HFFc6 (cell line): Measurements from ENCODE around the gene FOXD1. TPM values are rescaled to one million over a fixed set of nuclear protein-coding genes. Genes with fewer than 3 reads are reported as not detected.
"Not testable (repeated sequence)": the region's sequence is repeated elsewhere in the genome, so short reads cannot be mapped to it uniquely, and the experiment has no call there.

Experiments used
- DNase-seq: peaks from one replicate; pipeline ENCODE4 v3.0.0-alpha.2; 2018
- H3K27ac Mint-ChIP-seq: 2 replicates; pipeline ENCODE4 v1.8.0; 2020; ENCODE audit warnings: mild to moderate bottlenecking, mixed read lengths
- H3K27me3 Mint-ChIP-seq: 2 replicates; pipeline ENCODE4 v1.8.0; 2021; ENCODE audit warnings: mild to moderate bottlenecking, moderate library complexity, mixed read lengths; ENCODE audit not compliant: insufficient read depth
- H3K36me3 Mint-ChIP-seq: 2 replicates; pipeline ENCODE4 v1.8.0; 2021; ENCODE audit warnings: low read depth, mixed read lengths
- H3K4me1 Mint-ChIP-seq: 2 replicates; pipeline ENCODE4 v1.8.0; 2020; ENCODE audit warnings: low read depth, mixed read lengths
- H3K4me3 Mint-ChIP-seq: 2 replicates; pipeline ENCODE4 v1.8.0; 2020; ENCODE audit warnings: mild to moderate bottlenecking, moderate library complexity, mixed read lengths
- H3K9me3 Mint-ChIP-seq: 2 replicates; pipeline ENCODE4 v1.8.0; 2020; ENCODE audit warnings: mild to moderate bottlenecking, mixed read lengths
- total RNA-seq, 6 experiments: library from RNA; stranded (reverse); fragmentation: NEBNext Ultra II Directional; extraction: Animal tissue kit (Norgen Biotek cat#: 25700); gene quantifications; 2 replicates in 1 of 6; 3 replicates in 5 of 6; pipeline ENCODE4 v1.2.3, GENCODE V29; 2021
- TF ChIP-seq, protein P1 (sequence below): fragments of 200-600 bp; sonication (generic); IDR thresholded peaks from 2 replicates; pipeline ENCODE4 v1.5.0; 2021; ENCODE audit warnings: antibody characterized with exemption, mild to moderate bottlenecking

Gene FOXD1
- total RNA-seq, 6 experiments from 2014 or later: 40.0 to 50.0 (median 45.4) TPM

DNA sequence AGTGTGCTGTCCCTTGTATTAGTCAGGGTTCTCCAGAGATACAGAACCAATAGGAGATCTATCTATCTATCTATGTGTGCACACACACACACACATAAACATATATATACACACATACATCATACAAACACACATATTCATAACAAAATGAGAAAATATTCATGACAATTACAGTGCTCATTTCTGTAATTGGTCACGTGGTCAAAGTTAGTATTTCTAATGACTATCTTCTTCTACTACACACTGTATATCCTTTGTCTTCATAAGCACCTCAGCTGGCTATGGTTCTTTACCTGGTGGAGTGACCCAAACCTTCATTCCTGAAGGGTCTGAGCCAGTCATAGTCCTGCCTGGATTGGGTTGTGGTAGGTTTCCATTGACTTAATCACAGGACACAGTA lies 31.9 kb upstream of the FOXD1 start:
- H3K4me1 Mint-ChIP-seq: peaks cover 22% of the 10 kb centered on the region
- H3K36me3 Mint-ChIP-seq: no peaks in the 10 kb centered on the region
- no peaks in the 10 kb centered on the region; the same call in 1 of the 2 replicates for H3K27me3 Mint-ChIP-seq
- no peak for DNase-seq
- no peak overlapping the region for H3K27ac Mint-ChIP-seq
- no peaks in the 10 kb centered on the region for H3K9me3 Mint-ChIP-seq
- H3K4me3 Mint-ChIP-seq: no peak overlapping the region
- TF ChIP-seq, protein P1, sequence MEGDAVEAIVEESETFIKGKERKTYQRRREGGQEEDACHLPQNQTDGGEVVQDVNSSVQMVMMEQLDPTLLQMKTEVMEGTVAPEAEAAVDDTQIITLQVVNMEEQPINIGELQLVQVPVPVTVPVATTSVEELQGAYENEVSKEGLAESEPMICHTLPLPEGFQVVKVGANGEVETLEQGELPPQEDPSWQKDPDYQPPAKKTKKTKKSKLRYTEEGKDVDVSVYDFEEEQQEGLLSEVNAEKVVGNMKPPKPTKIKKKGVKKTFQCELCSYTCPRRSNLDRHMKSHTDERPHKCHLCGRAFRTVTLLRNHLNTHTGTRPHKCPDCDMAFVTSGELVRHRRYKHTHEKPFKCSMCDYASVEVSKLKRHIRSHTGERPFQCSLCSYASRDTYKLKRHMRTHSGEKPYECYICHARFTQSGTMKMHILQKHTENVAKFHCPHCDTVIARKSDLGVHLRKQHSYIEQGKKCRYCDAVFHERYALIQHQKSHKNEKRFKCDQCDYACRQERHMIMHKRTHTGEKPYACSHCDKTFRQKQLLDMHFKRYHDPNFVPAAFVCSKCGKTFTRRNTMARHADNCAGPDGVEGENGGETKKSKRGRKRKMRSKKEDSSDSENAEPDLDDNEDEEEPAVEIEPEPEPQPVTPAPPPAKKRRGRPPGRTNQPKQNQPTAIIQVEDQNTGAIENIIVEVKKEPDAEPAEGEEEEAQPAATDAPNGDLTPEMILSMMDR: no peak

DNA sequence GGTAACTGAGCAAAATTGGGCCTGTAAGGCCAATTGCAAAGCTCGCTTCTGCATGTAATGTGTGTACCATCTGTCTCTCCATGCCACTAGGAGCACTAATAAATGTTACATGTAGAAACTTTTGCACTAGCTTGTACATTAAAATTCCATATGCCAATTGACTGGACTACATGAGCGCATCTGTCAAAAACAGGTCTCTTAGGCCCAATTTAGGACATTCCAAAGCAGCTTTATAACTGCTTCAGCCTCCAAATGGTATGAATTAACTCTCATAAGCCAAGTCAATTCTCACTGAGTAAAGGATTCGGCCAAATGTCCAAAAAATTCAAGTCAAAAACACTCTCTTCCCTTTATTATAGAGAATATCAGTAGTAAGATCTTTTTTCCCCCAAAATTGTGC lies 23.5 kb upstream of the FOXD1 start:
- TF ChIP-seq, protein P1: no peak

DNA sequence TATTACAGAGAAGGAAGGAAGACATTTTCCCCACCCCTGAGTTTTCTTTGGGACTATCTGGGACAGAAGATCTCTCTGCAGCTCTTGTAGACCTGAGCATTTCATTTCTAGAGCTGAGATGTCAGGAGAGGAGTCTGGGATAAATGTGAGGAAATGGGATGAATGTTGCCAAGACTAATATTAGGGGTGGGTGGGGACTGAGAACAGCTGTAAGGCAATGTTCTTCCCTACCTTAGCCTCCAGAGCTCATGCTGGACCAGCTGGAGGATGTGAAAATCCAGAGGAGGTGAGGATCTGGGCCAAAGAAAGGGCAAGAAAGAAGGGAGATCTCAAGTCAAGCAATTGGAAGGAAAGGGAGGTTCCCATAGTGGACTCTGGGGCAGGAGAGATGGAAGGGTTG lies 23.1 kb upstream of the FOXD1 start:
- no peak for DNase-seq
- Mint-ChIP-seq H3K4me1 (no peaks in the 10 kb centered on the region), H3K27ac (no peak overlapping the region), H3K9me3 (no peaks in the 10 kb centered on the region), H3K36me3 (no peaks in the 10 kb centered on the region), H3K27me3 (peaks cover 1% of the 10 kb centered on the region; the same call in 1 of the 2 replicates), H3K4me3 (no peak overlapping the region)
- TF ChIP-seq, protein P1: no peak

More for the DNA sequence above, 23.5 kb upstream of the FOXD1 start:
- Mint-ChIP-seq H3K4me1 (no peaks in the 10 kb centered on the region), H3K27ac (no peak overlapping the region), H3K4me3 (no peak overlapping the region), H3K27me3 (peaks cover 1% of the 10 kb centered on the region; the same call in 1 of the 2 replicates), H3K9me3 (no peaks in the 10 kb centered on the region), H3K36me3 (no peaks in the 10 kb centered on the region)
- DNase-seq: no peak

DNA sequence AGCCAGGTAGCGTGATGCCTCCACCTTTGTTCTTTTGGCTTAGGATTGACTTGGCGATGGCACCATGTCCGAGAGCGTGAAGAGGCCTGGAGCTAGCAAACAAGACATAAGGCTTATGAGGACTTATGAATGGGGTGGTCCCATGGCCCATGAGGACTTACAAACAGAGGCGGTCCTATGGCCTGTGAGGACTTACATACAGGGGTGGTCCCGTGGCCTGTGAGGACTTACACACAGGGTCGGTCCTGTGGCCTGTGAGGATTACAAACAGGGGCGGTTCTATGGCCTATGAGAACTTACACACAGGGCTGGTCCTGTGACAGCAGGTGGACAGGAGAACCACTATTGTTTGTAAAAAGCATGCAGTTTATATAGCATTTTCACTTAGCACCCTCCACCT lies 21.3 kb upstream of the FOXD1 start:
- TF ChIP-seq, protein P1: no peak
- peaks cover 3% of the 10 kb centered on the region for H3K27me3 Mint-ChIP-seq
- no peak overlapping the region for H3K27ac Mint-ChIP-seq
- no peaks in the 10 kb centered on the region for H3K9me3 Mint-ChIP-seq
- no peaks in the 10 kb centered on the region for H3K4me1 Mint-ChIP-seq
- no peak for DNase-seq
- H3K36me3 Mint-ChIP-seq: no peaks in the 10 kb centered on the region
- H3K4me3 Mint-ChIP-seq: no peak overlapping the region

DNA sequence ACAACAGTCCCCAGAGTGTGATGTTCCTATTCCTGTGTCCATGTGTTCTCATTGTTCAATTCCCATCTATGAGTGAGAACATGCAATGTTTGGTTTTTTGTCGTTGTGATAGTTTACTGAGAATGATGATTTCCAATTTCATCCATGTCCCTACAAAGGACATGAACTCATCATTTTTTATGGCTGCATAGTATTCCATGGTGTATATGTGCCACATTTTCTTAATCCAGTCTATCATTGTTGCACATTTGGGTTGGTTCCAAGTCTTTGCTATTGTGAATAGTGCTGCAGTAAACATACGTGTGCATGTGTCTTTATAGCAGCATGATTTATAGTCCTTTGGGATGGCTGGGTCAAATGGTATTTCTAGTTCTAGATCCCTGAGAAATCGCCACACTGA lies 20.1 kb upstream of the FOXD1 start:
- not testable (repeated sequence) for H3K36me3 Mint-ChIP-seq

DNA sequence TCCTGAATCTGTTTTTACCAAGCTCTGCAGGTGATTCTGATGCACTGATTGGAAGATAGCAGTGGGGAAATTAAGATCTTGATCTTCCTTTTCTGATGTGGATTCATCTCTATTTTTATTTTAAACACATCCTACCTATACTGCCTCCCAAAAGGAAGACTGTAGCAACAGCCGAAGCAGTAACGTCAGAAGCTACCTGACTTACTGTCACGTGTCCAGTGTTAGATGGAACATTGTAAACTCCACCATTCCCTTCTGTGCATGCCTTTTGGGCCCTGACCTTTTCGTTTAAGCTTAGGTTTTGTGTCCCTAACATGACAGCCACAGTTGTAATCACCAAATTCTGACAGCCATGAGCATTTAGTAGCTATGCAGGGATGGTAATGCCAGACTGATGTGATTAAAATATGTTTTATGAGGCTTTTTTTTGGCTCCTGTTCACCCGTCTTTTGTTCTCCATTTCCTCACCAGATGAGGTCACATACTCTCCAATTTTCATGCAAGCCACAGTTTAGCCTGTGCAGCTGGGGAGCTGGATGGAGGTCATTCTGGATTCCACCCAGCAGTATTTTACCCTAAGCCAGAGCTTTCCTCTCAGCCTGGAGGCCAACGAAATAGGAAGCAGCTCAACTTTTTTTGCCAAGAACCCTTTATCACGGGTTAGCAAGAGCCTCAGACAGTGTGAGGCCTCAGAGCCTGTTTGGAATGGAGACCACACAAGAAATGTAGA lies 15.6 kb upstream of the FOXD1 start:
- Mint-ChIP-seq H3K4me1 (peaks cover 17% of the 10 kb centered on the region), H3K36me3 (no peaks in the 10 kb centered on the region), H3K27ac (no peak overlapping the region), H3K27me3 (peaks cover 6% of the 10 kb centered on the region), H3K9me3 (no peaks in the 10 kb centered on the region), H3K4me3 (no peak overlapping the region)
- no peak for DNase-seq
- TF ChIP-seq, protein P1: no peak

More for the DNA sequence above, 20.1 kb upstream of the FOXD1 start:
- not testable (repeated sequence) for H3K9me3 Mint-ChIP-seq, H3K4me3 Mint-ChIP-seq, H3K4me1 Mint-ChIP-seq, DNase-seq, H3K27ac Mint-ChIP-seq, H3K27me3 Mint-ChIP-seq
